HL-60/S4 treated with retinoic acid at 250 ng/mL for 4 days and 3 days (cell line): Measurements from ENCODE around the gene CENPF.
"Not testable (repeated sequence)": the region's sequence is repeated elsewhere in the genome, so short reads cannot be mapped to it uniquely, and the experiment has no call there.

Experiments
- in situ Hi-C: fragments of 300-500 bp; cut with MboI; formaldehyde crosslinking; loops from 2 replicates; pipeline ENCODE4 v1.7.0; 2022; ENCODE audit warnings: low sequenced_read_pairs

CENPF gene

GRCh38 chr1:214602764-214603657, at the start of gene CENPF:
Gene CENPF, plus strand, starts transcription at chr1:214603195. Its CDS starts 10,560 bp downstream, at chr1:214613755.
- in situ Hi-C loops = no loop called here

GRCh38 chr1:214557952-214558735, 44.9 kb upstream of the CENPF start:
- in situ Hi-C loops = no loop called here

GRCh38 chr1:214563881-214564280, 39.1 kb upstream of the CENPF start:
- in situ Hi-C loops = no loop called here

- in situ Hi-C loops = no loop called here
Measured at GRCh38 chr1:214565310-214565709, 37.7 kb upstream of the CENPF start.

GRCh38 chr1:214566158-214567104, 36.6 kb upstream of the CENPF start:
- in situ Hi-C loops = no loop called here

GRCh38 chr1:214567481-214567980, 35.5 kb upstream of the CENPF start:
- in situ Hi-C loops = no loop called here

- in situ Hi-C loops = no loop called here
Measured at GRCh38 chr1:214568328-214568727, 34.7 kb upstream of the CENPF start.

- in situ Hi-C loops = no loop called here
Measured at GRCh38 chr1:214569357-214570004, 33.5 kb upstream of the CENPF start.

- in situ Hi-C loops = no loop called here
Measured at GRCh38 chr1:214570442-214570841, 32.6 kb upstream of the CENPF start.

- in situ Hi-C loops = no loop called here
Measured at GRCh38 chr1:214571281-214571680, 31.7 kb upstream of the CENPF start.

- in situ Hi-C loops = no loop called here
Measured at GRCh38 chr1:214573386-214574318, 29.3 kb upstream of the CENPF start.

GRCh38 chr1:214574598-214575411, 28.2 kb upstream of the CENPF start:
- in situ Hi-C loops = no loop called here

- in situ Hi-C loops = not testable (repeated sequence)
Measured at GRCh38 chr1:214576120-214576519, 26.9 kb upstream of the CENPF start.

GRCh38 chr1:214579183-214579582, 23.8 kb upstream of the CENPF start:
- in situ Hi-C loops = no loop called here

- in situ Hi-C loops = loop anchor here (10.0 kb wide), 1 partner anchor 247 kb away; no protein-coding TSS in a partner anchor
Measured at GRCh38 chr1:214581785-214582184, 21.2 kb upstream of the CENPF start.

- in situ Hi-C loops = loop anchor here (10.0 kb wide), 1 partner anchor 248 kb away; no protein-coding TSS in a partner anchor
Measured at GRCh38 chr1:214582289-214582891, 20.6 kb upstream of the CENPF start.

- in situ Hi-C loops = loop anchor here (10.0 kb wide), 1 partner anchor 248 kb away; no protein-coding TSS in a partner anchor
Measured at GRCh38 chr1:214583113-214583512, 19.9 kb upstream of the CENPF start.
